NCI-H1092 treated with DMSO at 0.1 percent for 48 hours (cell line): ENCODE measurements around the gene STX18.
"Not testable (repeated sequence)": the region's sequence is repeated elsewhere in the genome, so short reads cannot be mapped to it uniquely, and the experiment has no call there.

Source experiments
- DNase-seq: peaks from one replicate; lab custom pipeline; 2025; lab: John Stamatoyannopoulos, UW

The STX18 gene

DNA sequence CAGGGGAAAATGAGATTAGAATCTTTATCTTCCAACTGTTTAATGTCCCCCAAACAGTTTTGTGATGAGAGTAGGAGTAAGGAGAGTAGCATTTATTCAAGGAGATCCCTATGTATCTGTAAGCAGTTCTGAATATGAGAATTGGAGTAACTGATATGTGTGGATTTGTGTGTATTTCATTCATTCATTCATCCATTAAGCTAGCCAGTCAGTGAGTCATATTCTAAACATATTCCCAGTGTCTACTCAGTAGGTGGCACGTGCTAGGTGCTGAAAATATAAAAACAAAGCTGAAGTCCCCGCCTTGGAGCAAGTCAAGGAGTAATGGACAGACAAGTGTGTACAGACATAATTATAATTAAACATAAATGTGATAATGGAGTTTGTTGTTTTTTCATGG, 12.4 kb upstream of the STX18 start:
- DNase-seq: no peak

DNA sequence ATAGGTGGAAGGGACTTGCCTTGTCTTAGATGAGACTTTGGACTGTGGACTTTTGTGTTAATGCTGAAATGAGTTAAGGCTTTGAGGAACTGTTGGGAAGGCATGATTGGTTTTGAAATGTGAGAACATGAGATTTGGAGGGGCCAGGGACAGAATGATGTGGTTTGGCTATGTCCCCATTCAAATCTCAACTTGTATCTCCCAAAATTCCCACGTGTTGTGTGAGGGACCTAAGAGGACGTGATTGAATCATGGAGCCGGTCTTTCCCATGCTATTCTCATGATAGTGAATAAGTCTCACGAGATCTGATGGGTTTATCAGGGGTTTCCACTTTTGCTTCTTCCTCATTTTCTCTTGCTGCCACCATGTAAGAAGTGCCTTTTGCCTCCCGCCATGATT, 10.2 kb upstream of the STX18 start:
- not testable (repeated sequence) for DNase-seq

DNA sequence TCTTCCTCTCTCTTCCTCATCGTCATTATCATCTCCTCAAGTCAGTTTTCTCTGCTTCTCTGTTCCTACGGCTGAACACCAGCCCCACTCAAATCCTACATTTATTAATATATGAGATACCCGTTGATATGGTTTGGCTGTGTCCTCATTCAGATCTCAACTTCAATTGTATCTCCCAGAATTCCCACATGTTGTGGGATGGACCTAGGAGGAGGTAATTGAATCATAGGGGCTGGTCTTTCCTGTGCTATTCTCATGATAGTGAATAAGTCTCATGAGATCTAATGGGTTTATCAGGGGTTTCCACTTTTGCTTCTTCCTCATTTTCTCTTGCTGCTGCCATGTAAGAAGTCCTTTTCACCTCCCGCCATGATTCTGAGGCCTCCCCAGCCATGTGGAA, 8.3 kb upstream of the STX18 start:
- DNase-seq: not testable (repeated sequence)

DNA sequence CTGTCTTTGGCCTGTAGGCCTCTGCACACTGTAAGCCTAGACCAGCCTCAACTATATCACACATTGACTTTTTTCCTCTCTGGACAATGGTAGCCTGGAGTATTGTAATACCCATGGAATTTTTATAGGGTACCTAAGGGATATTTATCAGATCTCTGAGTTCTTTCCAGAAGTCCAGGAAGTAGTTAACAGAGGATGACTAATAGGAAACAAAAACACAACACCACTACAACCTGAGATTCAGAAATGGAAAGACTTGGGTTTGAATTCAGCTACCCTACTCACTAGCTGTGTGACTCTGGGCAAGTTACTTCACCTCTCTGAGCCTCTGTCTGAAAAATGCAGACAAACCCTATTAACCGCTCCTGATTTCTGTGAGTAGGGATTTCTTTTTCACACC, 7.7 kb upstream of the STX18 start:
- no peak for DNase-seq

DNA sequence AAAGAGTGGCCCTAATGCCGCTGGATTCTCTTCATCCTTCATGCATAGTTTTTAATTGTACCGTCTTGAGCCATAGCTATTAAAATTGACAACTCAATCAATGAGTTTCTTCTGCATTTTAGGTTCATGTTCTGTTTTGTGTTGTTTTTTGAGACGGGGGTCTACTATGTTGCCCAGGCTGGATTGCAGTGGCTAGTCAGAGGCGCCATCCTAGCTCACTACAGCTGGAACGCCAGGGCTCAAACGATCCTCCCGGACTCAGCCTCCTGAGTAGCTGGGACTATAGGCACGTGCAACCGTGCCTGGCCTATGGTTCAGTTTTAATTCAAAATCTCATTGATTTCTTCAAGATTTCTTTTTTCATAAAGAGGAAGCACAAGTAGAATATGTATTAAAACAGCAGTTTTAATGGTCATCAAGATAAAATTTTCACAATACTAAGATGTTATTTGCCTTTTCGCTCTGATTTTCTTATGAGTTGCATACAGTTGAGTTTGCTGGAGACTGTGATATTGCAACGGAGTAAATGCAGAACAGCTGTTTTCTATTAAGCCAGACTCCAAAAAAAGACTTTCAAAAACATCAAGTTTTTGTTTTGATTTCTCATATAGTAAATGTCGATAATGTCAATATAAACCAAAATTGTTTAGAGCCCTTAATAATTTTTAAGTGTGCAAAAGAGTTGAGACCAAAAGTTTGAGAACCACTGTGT, 1.1 kb upstream of the STX18 start:
- peak; percentile 26 for DNase-seq

DNA sequence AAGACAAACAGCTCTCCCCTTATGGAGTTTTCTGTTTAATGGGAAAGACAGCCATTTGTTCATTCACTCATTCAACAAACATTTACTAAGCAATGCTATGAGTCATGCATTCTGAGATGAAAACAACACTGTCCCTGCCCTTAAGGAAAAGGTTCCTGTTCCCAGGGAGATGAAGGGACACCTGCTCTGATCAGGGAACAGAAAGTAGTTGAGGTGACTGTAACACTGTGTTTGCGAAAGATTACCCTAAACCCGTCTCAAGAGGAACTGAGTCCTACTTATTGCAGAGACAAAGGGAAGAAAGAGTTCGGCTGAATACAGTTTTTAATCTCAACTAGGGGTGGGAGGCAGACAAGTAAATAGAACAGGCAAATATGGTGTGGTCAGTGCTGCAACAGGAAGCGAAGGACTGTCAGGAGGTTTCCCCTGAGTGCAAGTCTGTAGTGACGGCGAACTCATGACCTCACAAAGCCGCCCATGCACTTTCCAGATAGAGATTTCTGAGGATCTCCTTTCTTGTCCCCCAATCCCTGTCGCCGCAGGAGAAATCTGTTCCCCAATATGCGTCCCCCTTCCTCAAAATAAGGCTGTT, 712 bp downstream of the STX18 start:
- DNase-seq: peak; percentile 14

DNA sequence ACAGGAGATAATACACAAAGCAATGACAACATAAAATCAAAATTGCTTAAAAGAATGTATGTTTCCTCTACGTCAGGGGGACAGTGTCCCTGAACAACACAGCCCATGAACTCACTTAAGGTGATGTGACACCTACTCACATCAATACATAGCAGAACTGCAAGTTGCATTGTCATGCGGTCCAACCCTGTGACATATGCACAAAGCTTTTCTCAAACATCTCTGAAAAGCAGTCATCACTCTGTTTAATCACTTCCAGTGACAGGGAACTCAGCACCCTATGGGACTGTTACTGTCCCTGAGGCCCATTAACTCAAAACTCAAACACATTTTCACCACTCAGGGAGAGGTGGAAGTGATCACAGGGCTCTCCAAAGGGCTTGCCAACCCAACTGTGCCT, 2.4 kb downstream of the STX18 start:
- no peak for DNase-seq

DNA sequence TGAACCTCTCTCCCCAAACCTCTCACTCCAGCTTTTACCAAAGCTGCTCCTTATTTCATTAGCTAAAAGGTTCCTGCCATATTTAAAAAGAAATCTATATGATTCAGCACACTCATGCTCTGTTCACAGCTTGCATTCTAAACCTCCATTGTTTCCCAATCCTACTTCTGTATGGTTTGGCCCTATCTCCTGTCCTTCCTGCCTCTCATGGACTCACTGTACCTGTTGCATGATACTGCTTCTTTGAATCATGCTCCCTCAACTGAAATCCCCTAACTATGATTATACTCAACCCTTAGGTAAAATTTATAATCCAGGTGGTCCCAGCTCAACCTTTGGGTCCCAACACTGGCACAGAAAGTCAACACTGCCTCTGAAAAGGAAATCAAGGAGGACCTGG, 6.3 kb downstream of the STX18 start:
- no peak for DNase-seq

DNA sequence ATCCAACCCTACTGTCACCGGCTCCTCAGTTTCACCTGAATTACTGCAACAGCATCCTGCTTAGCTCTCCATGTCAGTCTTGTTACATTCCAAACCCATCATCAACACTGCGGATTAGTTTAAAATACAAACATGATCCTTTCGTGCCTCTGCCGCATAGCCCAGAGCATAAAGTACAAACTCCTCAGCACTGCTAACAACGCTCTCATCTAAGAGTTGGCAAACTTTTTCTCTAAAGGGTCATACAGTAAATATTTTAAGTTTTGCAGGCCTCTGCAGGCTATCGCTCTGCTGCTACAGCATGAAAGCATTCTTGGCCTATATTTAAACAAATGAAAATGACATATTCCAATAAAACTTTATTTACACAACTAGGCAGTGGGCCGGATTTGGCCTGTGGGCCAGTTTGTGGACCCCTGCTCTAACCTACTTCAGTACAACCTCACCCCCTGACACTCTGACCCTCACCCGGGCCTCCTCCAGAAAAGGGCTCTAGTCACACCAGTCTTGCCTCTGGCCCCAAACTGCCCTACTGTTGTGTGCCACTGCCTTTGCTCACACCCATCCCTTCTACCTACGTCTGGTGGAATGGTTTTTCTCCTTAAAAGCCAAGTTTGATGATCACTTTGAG, 7.2 kb downstream of the STX18 start:
- DNase-seq: no peak

DNA sequence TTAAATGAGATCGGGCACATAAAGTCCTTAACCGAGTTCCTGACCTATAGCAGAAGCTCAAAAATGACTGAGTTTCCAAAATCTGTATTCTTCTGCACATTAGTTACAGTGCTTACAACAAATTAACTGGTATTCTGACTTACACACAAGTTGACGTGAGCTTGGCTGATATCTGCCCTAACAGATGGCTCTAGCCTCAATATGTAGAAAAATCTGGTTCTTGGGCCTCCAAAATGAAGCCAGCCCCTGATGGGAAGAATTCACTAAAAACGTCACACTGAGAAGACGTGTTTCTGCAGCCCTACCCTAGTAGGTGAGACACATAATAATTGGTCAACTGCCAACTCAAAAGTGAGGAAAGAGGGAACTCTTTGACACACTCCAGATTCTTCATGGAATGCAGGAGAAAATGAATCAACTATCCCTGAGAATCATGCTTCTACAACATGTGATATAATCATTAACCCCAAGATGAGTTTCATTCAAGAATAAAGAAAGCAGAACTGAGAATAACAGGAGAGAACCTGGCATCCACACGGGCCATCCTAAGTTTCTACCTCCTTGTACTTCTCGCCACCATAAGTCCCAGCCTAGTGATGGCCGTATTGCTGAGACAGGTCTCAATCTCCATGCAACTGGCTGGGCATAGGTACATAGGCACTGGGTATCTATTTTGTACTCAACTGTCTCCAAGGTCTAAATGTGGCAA, 8.2 kb downstream of the STX18 start:
- no peak for DNase-seq

DNA sequence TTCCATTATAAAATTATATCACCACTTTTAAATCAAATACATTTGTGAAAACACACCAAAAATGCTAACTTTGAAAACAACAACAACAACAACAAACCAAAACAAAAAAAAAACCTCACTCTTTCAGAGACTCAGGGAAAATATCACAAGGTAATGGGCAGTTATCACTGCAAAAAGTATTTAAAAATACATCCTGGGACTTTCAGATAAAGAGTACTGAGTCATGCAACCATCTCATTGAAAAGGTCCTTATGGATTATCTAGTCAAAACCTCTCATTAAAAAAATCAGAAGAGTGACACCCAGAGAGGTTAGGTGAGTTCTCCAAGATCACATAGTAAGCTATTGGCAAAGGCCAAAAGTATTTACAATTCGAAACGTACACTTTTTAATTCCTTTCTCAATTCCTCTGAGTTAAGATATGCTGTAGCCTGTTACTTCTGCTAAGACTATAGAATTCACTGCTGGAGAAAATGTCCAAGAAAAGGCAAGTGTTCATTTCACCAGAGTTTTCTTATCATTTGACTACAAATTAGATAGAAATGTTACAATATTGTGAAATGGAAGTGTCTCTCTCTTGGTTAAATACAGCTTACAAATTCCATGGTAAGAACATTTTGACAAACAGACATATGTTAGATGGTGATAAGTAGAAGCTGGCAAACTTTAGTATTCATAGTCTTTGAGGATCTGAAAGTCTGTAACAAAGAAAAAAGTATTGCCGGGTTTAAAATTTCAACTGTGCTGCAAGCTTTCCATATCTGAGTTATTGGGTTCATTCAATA, 9.3 kb downstream of the STX18 start:
- no peak for DNase-seq

DNA sequence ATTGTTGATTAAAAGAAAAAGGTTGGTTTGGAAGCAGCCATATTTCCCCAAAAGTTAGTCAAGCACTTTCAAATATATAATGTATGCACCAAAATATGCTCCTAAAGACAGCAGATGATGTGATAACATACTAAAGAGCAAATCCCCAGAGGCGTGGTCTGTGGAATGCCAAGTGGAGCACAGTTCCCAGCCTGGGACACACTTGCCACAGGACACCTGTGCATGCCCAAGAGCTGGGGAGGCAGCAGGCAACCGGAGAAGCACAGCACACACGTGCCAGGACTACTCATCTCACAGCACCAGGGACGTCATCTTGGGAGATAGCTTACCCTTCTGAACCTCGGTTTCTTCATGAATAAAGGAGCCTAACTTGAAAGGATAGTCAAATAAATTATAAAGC, 12.5 kb downstream of the STX18 start:
- no peak for DNase-seq

DNA sequence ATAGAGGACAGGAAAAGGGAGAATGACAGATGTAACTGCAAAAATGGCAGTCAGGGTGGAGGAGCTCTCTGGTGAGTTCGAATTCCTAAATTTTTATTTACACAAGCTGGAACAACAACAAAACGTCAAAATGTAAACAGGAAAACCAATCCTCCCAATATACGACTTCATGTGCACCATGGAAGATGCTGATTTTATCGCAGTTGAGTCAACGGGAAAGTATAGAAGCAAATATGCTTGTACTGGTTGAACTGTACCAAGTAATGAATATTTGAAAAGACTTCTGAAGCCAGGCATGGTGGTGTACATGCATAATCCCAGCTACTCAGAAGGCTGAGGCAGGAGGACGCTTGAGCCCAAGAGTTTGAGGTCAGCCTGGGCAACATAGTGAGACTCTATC, 15.4 kb downstream of the STX18 start:
- no peak for DNase-seq

DNA sequence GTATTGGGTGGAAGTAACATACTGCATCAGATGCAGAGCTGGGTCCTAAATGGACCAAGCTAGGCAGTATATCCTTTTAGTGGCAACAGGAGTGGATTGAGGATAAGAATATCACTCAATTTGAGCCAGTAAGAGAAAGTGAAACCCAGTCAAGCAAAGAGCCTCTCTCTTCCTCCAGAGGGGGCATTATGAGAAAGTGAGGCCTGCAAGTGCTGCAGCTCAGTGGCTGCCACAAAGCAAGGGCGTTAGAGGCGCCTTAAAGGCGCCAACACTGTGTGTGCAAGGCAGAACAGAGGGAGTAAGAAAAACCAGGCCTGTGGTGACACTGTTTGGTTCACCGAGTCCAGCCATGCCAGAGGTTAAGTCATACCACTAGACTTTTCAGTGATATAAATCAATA, 17.5 kb downstream of the STX18 start:
- DNase-seq: no peak

DNA sequence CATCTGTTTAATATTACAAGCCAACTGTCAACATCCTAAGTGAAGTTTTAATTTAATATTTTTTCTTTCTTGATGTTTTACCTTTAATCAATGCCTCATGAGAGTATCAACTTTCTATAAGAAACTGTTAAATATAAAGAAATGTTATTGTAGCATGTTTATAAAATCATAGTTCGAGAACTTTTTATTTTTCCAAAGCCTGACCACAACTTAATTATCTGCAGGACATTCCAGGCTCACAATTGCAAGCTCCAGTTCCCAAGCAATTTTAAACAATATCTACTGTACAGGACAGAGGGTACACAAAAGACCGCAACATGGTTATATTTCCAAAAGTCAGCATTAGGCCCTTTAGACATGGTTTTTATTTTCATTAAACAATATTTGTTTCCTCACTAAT, 20.1 kb downstream of the STX18 start:
- no peak for DNase-seq

DNA sequence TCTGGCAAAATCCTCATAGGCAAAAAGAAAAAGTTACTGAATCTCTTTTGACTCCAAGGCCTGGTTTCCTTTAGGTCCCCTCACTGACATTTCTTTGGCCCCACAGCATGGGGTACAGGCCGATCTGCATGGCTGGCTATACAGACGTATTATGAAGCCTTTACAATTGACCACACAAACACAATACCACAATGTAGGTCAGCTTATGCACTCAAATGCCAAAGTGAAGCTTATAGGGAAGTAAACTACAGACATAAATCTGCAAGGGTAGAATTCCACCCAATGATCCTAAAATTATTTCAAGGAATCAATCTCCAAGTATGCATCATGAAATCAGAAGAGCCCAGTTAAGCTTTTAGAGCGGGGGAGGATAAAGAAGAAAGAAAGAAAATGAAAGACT, 20.7 kb downstream of the STX18 start:
- no peak for DNase-seq

DNA sequence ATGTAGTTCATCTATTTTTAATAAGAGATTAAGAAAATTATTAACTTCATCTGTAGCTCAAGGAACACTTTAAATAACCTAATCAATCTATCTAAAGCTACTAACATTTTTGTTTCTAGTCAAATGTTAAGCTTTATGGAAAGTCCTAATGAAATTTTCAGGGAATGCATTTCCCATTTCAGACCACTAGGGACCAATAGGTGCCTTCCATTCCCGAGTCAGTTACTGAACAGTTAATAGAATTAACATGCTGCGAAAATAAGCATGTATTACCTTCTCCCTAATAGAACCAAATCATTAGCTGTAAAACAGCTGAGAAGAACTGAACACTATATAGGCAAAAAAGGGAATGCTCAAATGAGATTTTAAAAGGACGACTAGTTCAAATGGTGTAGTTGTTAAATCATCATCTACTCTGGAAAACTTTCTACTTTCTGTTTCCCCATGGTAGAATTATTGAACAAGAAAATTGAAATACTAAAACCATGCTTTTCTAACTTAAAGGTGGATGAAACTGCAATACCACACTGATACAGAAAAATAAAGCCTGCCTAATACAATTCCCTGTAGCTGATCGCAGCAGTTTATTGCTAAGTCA, 22.5 kb downstream of the STX18 start:
- no peak for DNase-seq

DNA sequence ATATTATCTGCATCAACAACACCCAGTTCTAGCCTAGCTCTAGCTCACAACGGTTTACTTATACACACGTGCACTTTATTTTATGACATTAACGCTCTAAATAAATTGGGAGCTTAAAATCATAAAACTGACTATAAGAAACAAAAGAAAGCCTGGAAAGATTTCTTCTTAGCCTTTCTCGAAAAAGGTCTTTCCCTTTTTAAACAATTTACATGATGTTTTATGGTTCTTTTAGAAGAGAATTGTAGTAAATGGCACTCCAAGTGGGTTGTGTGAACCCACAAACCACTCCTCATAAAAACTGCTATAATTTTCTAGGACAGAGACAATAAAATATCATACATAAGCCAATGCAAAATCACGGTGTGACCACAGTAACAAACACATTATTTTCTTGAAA, 23.1 kb downstream of the STX18 start:
- DNase-seq: no peak

DNA sequence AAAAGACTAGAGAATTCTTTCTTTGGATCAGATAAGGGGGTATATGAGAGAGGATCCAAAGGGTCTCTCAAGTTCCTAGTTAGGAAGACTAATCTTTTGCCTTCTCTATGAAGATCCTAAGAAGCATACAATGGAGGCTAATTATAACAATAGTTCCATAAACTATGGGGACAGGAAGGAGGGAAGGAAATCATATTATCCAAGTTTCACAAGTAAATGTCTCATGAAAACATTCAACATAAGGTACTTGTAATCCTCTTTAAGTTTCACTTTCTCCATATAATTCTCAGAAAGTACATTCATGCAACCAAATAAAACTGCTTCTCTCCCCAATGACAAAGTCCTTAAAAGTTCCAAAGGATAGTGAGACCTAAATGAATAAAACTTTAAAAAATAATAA, 27.1 kb downstream of the STX18 start:
- no peak for DNase-seq

DNA sequence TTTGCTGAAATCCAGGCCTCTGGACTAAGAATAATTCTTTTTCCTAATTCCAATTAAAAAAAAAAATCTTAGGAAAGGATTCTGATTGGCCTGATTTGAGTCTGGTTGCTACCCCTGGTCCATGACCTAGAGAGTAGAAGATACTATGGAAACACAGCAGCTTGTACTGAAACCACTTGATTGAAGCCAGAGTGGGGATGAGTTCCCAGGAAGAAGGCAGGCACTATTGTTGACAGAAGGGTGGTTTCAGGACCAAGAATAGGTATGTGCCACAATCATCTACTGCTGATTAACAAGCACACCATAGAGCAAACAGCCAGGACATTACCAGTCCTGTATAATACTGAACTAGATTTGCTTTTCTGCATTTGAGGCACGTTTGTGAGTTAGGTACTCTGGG, 29.6 kb downstream of the STX18 start:
- no peak for DNase-seq

DNA sequence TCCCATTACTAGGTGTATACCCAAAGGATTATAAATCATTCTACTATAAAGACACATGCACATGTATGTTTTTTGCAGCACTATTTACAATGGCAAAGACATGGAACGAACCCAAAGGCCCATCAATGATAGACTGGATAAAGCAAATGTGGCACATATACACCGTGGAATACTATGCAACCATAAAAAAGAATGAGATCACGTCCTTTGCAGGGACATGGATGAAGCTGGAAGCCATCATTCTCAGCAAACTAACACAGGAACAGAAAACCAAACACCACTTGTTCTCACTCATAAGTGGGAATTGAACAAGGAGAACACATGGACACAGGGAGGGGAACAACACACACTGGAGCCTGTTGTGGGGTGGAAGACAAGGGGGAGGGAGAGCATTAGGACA, 31.2 kb downstream of the STX18 start:
- not testable (repeated sequence) for DNase-seq

DNA sequence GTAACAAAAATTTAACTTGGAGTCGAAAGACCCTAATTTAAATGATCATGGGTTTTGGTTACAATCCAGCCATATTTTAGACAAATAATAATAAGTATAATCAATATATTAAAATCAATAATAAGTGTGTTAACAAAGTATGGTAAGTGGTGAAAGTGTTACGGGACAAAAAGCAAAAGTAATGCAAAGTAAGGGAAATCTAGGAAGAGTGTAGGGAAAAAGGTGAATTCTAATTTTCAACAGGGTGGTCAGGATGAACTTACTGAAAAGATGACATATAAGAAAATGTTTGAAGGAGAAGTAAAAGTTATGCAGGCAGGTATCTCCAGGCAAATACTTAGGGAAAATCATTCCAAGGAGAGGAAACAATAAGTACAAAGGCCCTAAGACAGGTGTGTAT, 32.3 kb downstream of the STX18 start:
- DNase-seq: no peak
